ENCODE measurements around the gene LRRC40.

Gene LRRC40

DNA sequence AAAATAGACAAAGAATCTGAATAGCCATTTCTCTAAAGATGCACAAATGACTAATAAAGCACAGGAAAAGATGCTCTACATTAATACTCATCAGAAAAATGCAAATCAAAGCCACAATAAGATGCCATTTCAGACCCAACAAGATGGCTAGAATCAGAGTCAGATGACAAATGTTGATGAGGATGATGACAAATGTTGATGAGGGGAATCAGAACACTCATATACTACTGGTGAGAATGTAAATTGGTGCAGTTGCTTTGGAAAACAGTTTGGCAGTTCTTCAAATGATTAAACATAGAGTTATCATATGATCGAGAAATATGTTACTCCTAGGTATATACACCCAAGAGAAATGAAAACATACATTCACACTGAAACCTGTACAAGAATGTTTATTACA is 33.9 kb downstream of the LRRC40 start (continued):
- TF ChIP-seq, protein P1, sequence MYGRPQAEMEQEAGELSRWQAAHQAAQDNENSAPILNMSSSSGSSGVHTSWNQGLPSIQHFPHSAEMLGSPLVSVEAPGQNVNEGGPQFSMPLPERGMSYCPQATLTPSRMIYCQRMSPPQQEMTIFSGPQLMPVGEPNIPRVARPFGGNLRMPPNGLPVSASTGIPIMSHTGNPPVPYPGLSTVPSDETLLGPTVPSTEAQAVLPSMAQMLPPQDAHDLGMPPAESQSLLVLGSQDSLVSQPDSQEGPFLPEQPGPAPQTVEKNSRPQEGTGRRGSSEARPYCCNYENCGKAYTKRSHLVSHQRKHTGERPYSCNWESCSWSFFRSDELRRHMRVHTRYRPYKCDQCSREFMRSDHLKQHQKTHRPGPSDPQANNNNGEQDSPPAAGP (tag by site-specific recombination; IDR thresholded peaks at IDR 0.05) = no peak
- TF ChIP-seq MEIS1 (CRISPR knock-in tag; IDR thresholded peaks at IDR 0.05; ENCODE audit: borderline replicate concordance) (no peak), ZEB2 (tag by site-specific recombination; IDR thresholded peaks at IDR 0.05) (no peak)

DNA sequence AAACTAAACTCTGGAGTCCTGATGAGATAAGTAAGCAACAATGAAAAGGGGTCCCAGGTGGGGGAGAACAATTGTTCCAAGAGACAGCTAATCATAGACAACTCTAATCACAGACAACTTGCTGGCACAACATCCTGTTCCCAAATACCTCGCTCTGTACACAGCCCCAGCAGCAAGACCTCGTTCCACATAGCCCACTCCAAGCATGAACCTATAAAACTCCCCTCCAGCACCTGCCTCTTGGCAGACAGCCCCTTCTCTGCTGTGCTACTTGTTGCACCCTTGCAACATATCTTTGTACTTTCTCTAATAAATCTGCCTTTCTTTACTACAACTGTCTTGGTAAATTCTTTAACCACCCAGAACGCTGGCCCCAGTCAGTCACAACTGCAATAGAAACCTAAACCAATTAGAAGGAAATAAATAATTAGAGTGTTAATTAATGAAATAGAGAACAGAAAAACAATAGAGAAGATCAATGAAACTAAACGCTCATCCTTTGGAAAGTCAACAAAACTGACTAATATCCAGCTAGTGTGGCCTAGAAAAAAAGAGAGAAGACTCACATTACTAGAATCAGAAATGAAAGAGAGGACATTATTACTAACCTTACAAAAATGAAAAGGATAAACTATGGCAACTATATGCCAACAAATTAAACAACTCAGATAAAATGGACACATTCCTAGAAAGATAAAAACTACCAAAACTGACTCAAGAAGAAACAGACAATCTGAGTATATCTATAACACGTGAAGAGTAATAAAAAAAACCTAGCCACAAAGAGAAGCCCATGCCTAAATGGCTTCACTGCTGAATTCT is 36.1 kb downstream of the LRRC40 start:
- no peak overlapping the region for H3K4me3 ChIP-seq (ENCODE audit: low read depth, low read length)
- no peak overlapping the region for H3K27ac ChIP-seq (ENCODE audit: extremely low read depth, low read depth, low read length)
- no peaks in the 10 kb centered on the region for H3K9me3 ChIP-seq (ENCODE audit: control insufficient read depth, insufficient read depth, low read depth, low read length)
- POLR2A ChIA-PET = interaction anchor here (0.6 kb wide), 1 partner anchor 30 kb away, joined by 3 read pairs; no protein-coding TSS in a partner anchor
- H3K36me3 ChIP-seq (ENCODE audit: control insufficient read depth in 2 of 2, insufficient read depth in 1 of 2, low read length in 2 of 2) = peaks cover 0 to 7% of the 10 kb centered on the region in 2 experiments; a peak in 1 of 3 replicates
- peak; percentile 86 for TF ChIP-seq SCRT2 (tag by site-specific recombination; IDR thresholded peaks at IDR 0.05)
- no peak for TF ChIP-seq ZNF16 (tag by site-specific recombination; IDR thresholded peaks at IDR 0.05; ENCODE audit: low read depth)
- TF ChIP-seq SALL2 (tag by site-specific recombination; IDR thresholded peaks at IDR 0.05; ENCODE audit: borderline replicate concordance) = no peak
- TF ChIP-seq ZNF140 (tag by site-specific recombination; IDR thresholded peaks at IDR 0.05) = no peak
- TF ChIP-seq ZNF10 (tag by site-specific recombination; IDR thresholded peaks at IDR 0.05) = no peak
- no peak for TF ChIP-seq KLF9 (tag by site-specific recombination; IDR thresholded peaks at IDR 0.05; ENCODE audit: low read depth)
- no peak for TF ChIP-seq MZF1 (tag by site-specific recombination; IDR thresholded peaks at IDR 0.05; ENCODE audit: borderline replicate concordance)
- TF ChIP-seq GFI1B (tag by site-specific recombination; IDR thresholded peaks at IDR 0.05) = no peak
- TF ChIP-seq BCL11A (tag by site-specific recombination; IDR thresholded peaks at IDR 0.05; ENCODE audit: low read depth) = no peak
- no peak for TF ChIP-seq ZNF654 (tag by site-specific recombination; IDR thresholded peaks at IDR 0.05; ENCODE audit: low read depth)
- TF ChIP-seq ZNF324 (tag by site-specific recombination; IDR thresholded peaks at IDR 0.05) = no peak
- TF ChIP-seq ZNF600 (tag by site-specific recombination; IDR thresholded peaks at IDR 0.05) = no peak
- TF ChIP-seq SCRT1 (tag by site-specific recombination; IDR thresholded peaks at IDR 0.05; ENCODE audit: borderline replicate concordance) = peak; percentile 47; the same call in 1 of the 2 replicates
- no peaks in the 10 kb centered on the region for H3K4me1 ChIP-seq (ENCODE audit: control insufficient read depth, insufficient read depth, low read length)
- CTCF ChIA-PET = interaction anchor here (0.7 to 1.7 kb wide), 3 partner anchors 36 to 116 kb away, joined by 3 to 6 read pairs (median 4); no protein-coding TSS in a partner anchor

GRCh38 chr1:70168283-70168682 is 37.1 kb downstream of the LRRC40 start:
- Histone ChIP-seq H3K36me3 (ENCODE audit: control insufficient read depth in 2 of 2, insufficient read depth in 1 of 2, low read length in 2 of 2) (peaks cover 0 to 7% of the 10 kb centered on the region in 2 experiments; a peak in 1 of 3 replicates), H3K4me1 (ENCODE audit: control insufficient read depth, insufficient read depth, low read length) (no peaks in the 10 kb centered on the region), H3K9me3 (ENCODE audit: control insufficient read depth, insufficient read depth, low read depth, low read length) (no peaks in the 10 kb centered on the region), H3K4me3 (ENCODE audit: low read depth, low read length) (no peak overlapping the region), H3K27ac (ENCODE audit: extremely low read depth, low read depth, low read length) (no peak overlapping the region)
- POLR2A ChIA-PET = no interaction called here
- CTCF ChIA-PET = interaction anchor here (0.5 to 1.7 kb wide), 3 partner anchors 35 to 117 kb away, joined by 3 to 6 read pairs (median 4); no protein-coding TSS in a partner anchor
- TF ChIP-seq HOXA7 (CRISPR knock-in tag; IDR thresholded peaks at IDR 0.05; ENCODE audit: borderline replicate concordance) (no peak), ZNF112 (tag by site-specific recombination; IDR thresholded peaks at IDR 0.05) (no peak), BCL11B (tag by site-specific recombination; IDR thresholded peaks at IDR 0.05; ENCODE audit: low read depth) (0 out of 2 replicates have a peak, but pooled peaks have one; percentile 19), PRDM6 (tag by site-specific recombination; IDR thresholded peaks at IDR 0.05) (peak; percentile 26; the same call in 1 of the 2 replicates), ZNF175 (tag by site-specific recombination; IDR thresholded peaks at IDR 0.05) (no peak), ZNF624 (tag by site-specific recombination; IDR thresholded peaks at IDR 0.05) (no peak), ZNF529 (tag by site-specific recombination; IDR thresholded peaks at IDR 0.05; ENCODE audit: insufficient replicate concordance) (no peak), ZNF155 (tag by site-specific recombination; IDR thresholded peaks at IDR 0.05) (no peak), IKZF3 (tag by site-specific recombination; IDR thresholded peaks at IDR 0.05) (no peak), ZNF292 (tag by site-specific recombination; IDR thresholded peaks at IDR 0.05; ENCODE audit: borderline replicate concordance, low read depth) (no peak), ZNF677 (tag by site-specific recombination; IDR thresholded peaks at IDR 0.05) (no peak)

All from HEK293 (cell line).